Stimulated activated naive CD8-positive, alpha-beta T cell treated with anti-CD3 and anti-CD28 coated beads, Interleukin-15, amount 100 ng/mL, for 72 hours (primary cell): ENCODE data around the gene ASTN2.
"Not testable (repeated sequence)": the region's sequence is repeated elsewhere in the genome, so short reads cannot be mapped to it uniquely, and the experiment has no call there.

Experiments
- ATAC-seq: fragments of 150-1000 bp; cut with Tn5 transposase; 2 replicates; pipeline ENCODE4 v1.10.0; 2021; ENCODE audit warnings: mild to moderate bottlenecking, moderate library complexity
- DNase-seq, 2 donors: peaks; one replicate each; pipeline ENCODE4 v3.0.0; 2021 to 2022
- H3K27ac Mint-ChIP-seq, 2 donors: one replicate each; pipeline ENCODE4 v1.8.0; 2022; ENCODE audit warnings: mild to moderate bottlenecking in 2 of 2, mixed read lengths in 2 of 2, moderate library complexity in 2 of 2
- H3K27me3 Mint-ChIP-seq: one replicate; pipeline ENCODE4 v1.8.0; 2022; ENCODE audit warnings: mixed read lengths
- H3K4me1 Mint-ChIP-seq: one replicate; pipeline ENCODE4 v1.8.0; 2022; ENCODE audit warnings: mild to moderate bottlenecking, mixed read lengths
- H3K4me3 Mint-ChIP-seq, 2 donors: one replicate each; pipeline ENCODE4 v1.8.0; 2022; ENCODE audit warnings: mild to moderate bottlenecking in 2 of 2, mixed read lengths in 2 of 2, moderate library complexity in 1 of 2
- H3K9me3 Mint-ChIP-seq, 2 donors: one replicate each; pipeline ENCODE4 v1.8.0; 2022; ENCODE audit warnings: mixed read lengths in 2 of 2

ASTN2 gene

GRCh38 chr9:116471944-116472506 lies 942.8 kb downstream of the ASTN2 start:
- H3K27me3 Mint-ChIP-seq = no peaks in the 10 kb centered on the region
- peaks cover 0 to 7% of the 10 kb centered on the region in 2 donors for H3K9me3 Mint-ChIP-seq
- H3K4me1 Mint-ChIP-seq = no peaks in the 10 kb centered on the region
- DNase-seq (no peak), ATAC-seq (no peak)
- no peak overlapping the region for H3K4me3 Mint-ChIP-seq
- no peak overlapping the region for H3K27ac Mint-ChIP-seq

DNA sequence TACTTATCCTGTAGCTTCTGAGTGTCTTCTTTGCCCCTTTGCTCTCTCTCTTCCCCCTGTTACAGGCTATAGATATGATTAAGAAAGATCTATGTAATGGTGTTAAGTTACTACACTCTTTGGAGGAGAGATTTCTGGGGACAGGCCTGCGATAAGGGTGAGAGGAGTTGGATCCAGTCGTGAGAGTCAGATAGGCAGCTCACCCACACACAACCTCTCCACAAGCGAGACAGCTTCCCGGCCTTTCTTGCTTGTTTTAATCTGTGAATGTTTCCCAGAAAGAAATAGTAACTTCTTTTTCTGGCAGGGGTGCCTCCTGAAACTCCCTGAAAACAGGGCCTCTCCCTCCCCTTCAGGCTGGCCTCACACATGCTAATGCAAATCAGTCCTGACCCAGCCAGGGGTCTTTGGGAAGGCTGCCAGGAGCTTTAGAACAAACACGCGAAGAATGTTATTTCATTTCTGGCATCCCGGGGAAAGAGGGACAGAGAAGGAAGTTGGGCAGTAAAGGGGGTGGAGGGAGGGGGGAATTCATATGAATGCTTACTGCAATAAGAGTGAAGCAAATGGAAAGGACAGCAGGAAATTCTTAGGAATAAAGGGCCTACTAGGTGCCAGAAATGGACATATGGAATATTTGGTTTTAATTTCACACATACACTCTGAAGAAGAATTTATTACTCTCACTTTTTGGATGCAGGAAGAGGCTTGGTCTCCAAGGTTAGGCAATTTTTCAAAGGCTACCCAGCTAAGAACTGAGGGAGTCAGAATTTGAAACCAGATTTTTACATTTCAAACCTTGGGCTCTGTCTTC lies 943.6 kb downstream of the ASTN2 start:
- Mint-ChIP-seq H3K9me3 (peaks cover 0 to 7% of the 10 kb centered on the region in 2 donors), H3K4me3 (no peak overlapping the region), H3K4me1 (no peaks in the 10 kb centered on the region), H3K27ac (no peak overlapping the region), H3K27me3 (no peaks in the 10 kb centered on the region)
- DNase-seq (no peak), ATAC-seq (no peak)

DNA sequence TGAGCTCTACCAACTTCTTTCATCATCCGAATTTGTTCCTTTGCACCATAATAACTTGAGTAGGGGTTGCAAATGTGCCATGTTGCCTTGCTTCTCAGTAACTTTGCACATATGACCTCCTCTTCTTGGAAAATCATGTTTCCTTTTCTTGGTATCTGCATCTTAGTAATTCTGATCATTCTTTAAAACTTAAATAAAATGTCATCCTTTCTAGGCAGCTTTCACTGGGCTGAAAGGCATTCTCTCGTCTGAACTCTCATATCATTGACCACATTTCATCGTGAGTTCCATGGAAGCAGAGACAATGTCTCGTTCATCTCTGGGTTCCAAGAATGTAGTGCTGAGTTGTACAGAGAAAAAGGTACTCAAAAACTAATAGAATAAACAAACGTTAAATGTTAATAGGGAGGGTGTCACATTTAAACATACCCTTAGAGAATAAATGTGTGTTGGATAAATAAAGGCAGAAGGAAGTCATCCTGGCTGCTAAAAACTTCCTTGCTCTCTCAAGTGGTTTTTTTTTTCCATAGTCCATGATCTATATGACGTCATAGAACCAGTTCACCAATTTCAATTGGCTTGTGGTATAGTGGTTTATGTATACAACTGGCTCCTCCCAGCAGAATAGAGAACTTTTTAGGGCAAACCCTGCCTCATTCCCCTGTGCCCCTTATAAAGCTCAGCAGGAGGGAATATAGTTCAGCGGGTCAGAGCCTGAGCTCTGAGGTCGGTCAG lies 945.9 kb downstream of the ASTN2 start:
- no peaks in the 10 kb centered on the region for H3K4me1 Mint-ChIP-seq
- no peaks in the 10 kb centered on the region for H3K27me3 Mint-ChIP-seq
- no peak overlapping the region for H3K4me3 Mint-ChIP-seq
- no peaks in the 10 kb centered on the region for H3K9me3 Mint-ChIP-seq
- DNase-seq = no peak
- no peak for ATAC-seq
- H3K27ac Mint-ChIP-seq = peak overlapping the region in 1 of 2 donors; percentile 18

DNA sequence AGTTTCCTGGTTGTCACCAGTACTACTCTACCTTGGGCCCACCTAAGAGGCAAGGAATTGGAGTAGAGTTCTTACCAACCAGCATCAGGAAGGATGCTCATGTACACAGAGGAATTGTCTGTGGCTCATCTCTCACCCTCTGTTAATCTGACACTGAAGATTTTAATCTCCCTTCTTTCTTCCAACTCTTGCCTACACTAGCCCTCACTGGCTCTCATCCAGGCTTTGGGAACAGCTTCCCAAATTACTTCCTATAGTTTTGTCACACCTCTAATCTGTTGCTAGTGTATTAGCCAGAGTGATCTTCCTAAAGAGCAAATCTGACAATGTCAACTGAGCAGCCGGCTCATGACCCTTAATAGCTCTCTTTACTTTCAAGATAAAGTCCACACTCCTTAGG lies 946.5 kb downstream of the ASTN2 start:
- Mint-ChIP-seq H3K9me3 (no peaks in the 10 kb centered on the region), H3K27ac (no peak overlapping the region), H3K4me1 (no peaks in the 10 kb centered on the region), H3K27me3 (no peaks in the 10 kb centered on the region), H3K4me3 (no peak overlapping the region)
- ATAC-seq (no peak), DNase-seq (no peak)

DNA sequence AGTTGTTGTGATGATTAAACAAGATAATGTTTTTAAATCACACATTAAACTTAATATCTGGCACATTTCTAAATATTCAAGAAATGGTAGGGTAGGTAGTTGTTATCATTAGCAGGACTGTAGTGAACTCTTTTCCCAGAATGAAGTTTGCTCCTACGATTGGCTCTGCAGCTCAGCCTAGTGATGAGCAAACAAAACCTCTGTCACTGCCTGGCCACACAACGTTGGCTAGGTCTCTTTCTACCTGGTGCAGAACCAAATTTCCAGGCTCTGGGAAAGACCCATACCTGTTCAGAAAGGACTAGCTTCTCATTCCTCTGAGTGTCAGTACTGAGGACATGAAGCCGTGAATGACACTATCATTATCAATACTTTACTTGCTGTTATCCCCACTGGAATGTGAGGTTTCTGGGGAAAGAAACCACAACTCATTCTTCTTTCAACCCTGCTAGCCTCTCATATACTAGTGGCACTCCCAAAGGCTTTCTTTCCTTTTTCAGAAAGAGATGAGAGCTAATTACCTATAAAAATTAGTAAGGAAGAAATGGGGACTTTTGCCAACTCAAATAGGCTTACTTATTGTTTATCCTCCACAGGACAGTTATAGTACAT lies 947.0 kb downstream of the ASTN2 start:
- Mint-ChIP-seq H3K4me3 (no peak overlapping the region), H3K27me3 (no peaks in the 10 kb centered on the region), H3K9me3 (no peaks in the 10 kb centered on the region), H3K27ac (no peak overlapping the region), H3K4me1 (no peaks in the 10 kb centered on the region)
- no peak for DNase-seq
- ATAC-seq = no peak

DNA sequence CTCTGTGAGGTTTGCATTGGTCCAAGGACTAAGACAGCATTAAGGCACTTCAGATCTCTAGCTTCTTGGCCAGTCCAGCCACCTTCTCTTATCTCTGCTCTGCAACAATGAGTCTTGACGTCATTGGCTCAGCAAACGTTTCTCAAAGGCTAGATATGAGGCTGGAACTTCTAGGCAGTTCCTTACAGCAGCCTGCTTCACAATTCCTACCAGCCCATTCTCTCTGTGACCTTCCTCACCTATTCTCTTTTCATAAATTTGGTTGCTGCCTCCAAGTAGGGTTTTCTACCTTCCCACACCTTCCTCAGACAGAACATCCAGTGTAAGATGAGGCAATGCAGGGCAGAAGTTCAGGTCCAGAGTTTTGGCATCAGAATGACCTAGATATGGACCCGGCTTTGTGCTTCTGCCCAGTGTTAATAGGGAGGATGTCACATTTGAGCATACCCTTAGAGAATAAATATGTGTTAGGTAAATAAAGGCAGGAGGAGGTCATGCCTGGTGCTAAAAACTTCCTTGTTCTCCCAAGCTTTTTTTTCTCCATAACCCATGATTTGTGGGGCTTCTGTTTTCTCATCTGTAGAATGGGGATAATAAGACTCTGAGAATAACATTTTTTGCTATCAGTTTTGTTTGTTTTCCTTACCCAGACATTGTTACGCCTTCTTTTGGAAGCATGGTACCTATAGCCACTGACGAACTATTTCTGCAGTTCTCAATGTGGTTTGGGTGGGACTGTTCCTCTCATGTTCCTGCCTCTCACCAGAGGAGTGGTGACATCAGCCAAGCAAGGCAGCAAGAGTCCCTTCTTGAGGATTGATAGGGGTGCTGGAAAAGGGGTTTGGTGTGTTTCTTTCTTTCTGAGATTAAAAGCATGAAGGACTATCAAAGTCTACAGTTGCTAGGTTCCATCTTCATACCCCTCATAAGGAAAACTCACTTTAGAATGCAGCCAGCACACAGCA lies 948.3 kb downstream of the ASTN2 start:
- H3K27me3 Mint-ChIP-seq = no peaks in the 10 kb centered on the region
- ATAC-seq (no peak), DNase-seq (no peak)
- no peak overlapping the region for H3K27ac Mint-ChIP-seq
- H3K4me1 Mint-ChIP-seq = no peaks in the 10 kb centered on the region
- H3K9me3 Mint-ChIP-seq = no peaks in the 10 kb centered on the region
- H3K4me3 Mint-ChIP-seq = no peak overlapping the region

DNA sequence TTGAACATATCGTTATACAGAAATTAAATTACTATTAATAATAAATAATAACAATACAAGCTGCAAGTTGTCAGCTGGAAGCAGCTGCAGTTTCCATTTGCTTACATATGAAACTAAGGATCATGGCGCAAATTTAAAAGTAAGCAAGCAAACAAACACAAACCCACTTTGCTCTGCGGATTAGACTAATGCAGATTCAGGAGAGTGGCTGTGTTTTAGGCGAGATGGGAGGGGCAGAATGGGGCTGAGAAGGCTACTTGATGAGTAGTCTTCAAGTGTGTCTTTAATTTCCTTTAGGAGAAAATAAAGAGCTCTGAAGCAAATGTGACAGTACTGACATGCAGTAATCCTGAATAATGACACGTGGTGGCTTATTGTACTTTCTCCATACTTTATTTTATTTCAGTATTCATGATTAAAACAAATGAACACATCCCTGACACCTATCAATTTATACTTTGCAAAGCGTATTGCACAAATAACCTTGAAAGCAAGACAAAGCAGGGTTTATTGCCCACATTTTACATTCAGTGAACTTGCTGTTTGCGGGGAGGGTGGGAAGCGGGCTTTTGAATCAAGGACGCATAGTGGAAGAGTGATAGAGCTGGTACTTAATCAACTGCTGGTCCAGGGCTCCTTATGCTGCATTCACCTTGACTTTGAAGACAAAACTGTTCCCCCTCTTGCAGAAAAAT lies 949.1 kb downstream of the ASTN2 start:
- Mint-ChIP-seq H3K27ac (no peak overlapping the region), H3K4me1 (no peaks in the 10 kb centered on the region), H3K9me3 (no peaks in the 10 kb centered on the region), H3K4me3 (no peak overlapping the region), H3K27me3 (no peaks in the 10 kb centered on the region)
- DNase-seq (no peak), ATAC-seq (no peak)

DNA sequence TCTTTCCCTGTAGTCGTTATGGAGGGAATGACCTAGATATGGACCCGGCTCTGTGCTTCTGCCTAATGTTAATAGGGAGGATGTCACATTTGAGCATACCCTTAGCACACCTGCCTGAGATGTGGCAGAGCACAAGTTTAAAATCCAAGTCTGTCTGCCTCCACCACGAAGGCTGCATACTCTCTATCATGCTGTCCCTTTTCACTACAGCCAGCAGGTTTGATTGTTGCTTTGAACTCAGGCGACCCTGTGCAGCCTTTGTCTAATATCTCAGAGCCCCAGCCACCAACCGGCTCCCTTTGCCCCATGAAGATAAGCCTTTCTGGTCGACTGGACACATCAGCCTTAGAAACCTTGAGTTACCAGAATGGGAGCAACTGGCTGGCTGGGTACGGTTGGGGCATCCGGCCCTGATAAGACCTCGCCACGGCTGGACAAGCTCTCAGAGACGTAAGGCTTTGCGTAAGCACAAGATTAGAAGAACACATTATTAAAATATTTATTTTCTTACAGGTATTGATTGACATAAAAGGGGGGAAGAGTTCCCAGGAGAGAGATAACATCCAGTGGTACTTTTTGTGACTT lies 949.8 kb downstream of the ASTN2 start:
- Mint-ChIP-seq H3K4me1 (no peaks in the 10 kb centered on the region), H3K27me3 (no peaks in the 10 kb centered on the region), H3K27ac (no peak overlapping the region), H3K9me3 (no peaks in the 10 kb centered on the region), H3K4me3 (no peak overlapping the region)
- ATAC-seq = no peak
- DNase-seq = no peak

DNA sequence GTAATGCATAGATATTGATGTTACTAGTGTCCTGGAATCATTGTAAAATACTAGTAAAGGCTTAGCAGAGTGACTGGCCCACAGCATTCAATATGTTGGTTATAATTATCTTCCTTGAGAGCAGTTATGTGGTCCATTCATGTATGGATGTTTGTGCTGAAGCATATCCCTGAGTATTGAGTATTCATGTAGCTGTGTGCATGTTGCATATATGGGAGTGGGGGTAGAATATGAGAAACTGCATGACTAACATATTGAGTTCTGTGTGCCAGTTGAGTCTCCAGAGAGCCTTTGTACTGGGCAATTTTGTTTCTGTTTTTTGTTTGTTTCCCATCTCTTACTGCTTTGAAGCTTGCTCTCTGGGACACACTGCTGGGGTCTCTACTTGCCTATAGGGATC lies 950.4 kb downstream of the ASTN2 start:
- Mint-ChIP-seq H3K27me3 (no peaks in the 10 kb centered on the region), H3K4me1 (no peaks in the 10 kb centered on the region), H3K27ac (no peak overlapping the region), H3K4me3 (no peak overlapping the region), H3K9me3 (no peaks in the 10 kb centered on the region)
- ATAC-seq (no peak), DNase-seq (no peak)

DNA sequence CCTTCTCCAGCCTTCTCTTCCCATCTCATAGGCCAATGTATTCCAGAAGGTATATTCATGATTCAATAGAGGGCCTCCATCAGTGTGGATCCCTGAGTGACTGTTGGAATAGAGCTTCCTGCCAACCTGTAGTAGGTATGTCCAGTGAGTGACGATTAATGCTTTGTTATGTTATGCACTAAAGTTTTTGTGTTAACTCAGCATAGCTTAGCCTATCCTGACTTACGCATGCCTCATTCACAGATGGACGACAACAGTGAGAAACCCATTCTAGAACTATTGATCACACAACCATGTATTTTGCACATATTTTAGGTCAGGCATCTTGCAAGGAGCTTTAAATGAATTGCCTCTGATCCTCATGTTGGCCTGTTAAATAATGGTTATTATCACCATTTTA lies 953.2 kb downstream of the ASTN2 start:
- no peak overlapping the region for H3K27ac Mint-ChIP-seq
- no peaks in the 10 kb centered on the region for H3K27me3 Mint-ChIP-seq
- ATAC-seq = no peak
- H3K4me3 Mint-ChIP-seq = no peak overlapping the region
- H3K9me3 Mint-ChIP-seq = peaks cover 3 to 14% of the 10 kb centered on the region in 2 donors
- no peaks in the 10 kb centered on the region for H3K4me1 Mint-ChIP-seq
- DNase-seq = no peak

GRCh38 chr9:116460026-116460425 lies 954.8 kb downstream of the ASTN2 start:
- DNase-seq = no peak
- no peaks in the 10 kb centered on the region for H3K4me1 Mint-ChIP-seq
- no peak overlapping the region for H3K27ac Mint-ChIP-seq
- no peaks in the 10 kb centered on the region for H3K27me3 Mint-ChIP-seq
- peaks cover 13 to 24% of the 10 kb centered on the region in 2 donors for H3K9me3 Mint-ChIP-seq
- H3K4me3 Mint-ChIP-seq = no peak overlapping the region
- ATAC-seq = no peak

GRCh38 chr9:116459576-116459975 lies 955.3 kb downstream of the ASTN2 start:
- Mint-ChIP-seq H3K27me3 (no peaks in the 10 kb centered on the region), H3K27ac (no peak overlapping the region), H3K4me3 (no peak overlapping the region), H3K9me3 (peaks cover 13 to 24% of the 10 kb centered on the region in 2 donors), H3K4me1 (no peaks in the 10 kb centered on the region)
- DNase-seq (no peak), ATAC-seq (no peak)

GRCh38 chr9:116456490-116457088 lies 958.3 kb downstream of the ASTN2 start:
- no peak for DNase-seq
- Mint-ChIP-seq H3K4me3 (no peak overlapping the region), H3K27me3 (no peaks in the 10 kb centered on the region), H3K27ac (no peak overlapping the region), H3K9me3 (peaks cover 13 to 24% of the 10 kb centered on the region in 2 donors), H3K4me1 (no peaks in the 10 kb centered on the region)
- ATAC-seq = no peak

DNA sequence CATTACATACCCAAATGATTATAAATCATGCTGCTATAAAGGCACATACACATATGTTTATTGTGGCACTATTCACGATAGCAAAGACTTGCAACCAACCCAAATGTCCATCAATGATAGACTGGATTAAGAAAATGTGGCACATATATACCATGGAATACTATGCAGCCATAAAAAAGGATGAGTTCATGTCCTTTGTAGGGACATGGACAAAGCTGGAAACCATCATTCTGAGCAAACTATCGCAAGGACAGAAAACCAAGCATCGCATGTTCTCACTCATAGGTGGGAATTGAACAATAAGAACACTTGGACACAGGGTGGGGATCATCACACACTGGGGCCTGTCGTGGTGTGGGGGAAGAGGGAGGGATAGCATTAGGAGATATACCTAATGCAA lies 960.3 kb downstream of the ASTN2 start:
- H3K27ac Mint-ChIP-seq, ATAC-seq, H3K4me1 Mint-ChIP-seq, H3K27me3 Mint-ChIP-seq, DNase-seq, H3K4me3 Mint-ChIP-seq: not testable (repeated sequence)
- peaks cover 13 to 24% of the 10 kb centered on the region in 2 donors for H3K9me3 Mint-ChIP-seq
